Panc1 (cell line): ENCODE measurements around the gene NPAS3. TPM values are rescaled to one million over a fixed set of nuclear protein-coding genes. Genes with fewer than 3 reads are reported as not detected.

Experiments used
- ATAC-seq: fragments of 200-7000 bp; cut with Tn5 transposase; 2 replicates; pipeline ENCODE4 v1.9.1; 2020; ENCODE audit warnings: mild to moderate bottlenecking, moderate library complexity
- BruUV-seq: library from RNA; stranded (reverse); fragments of 400-500 nt; replicated peaks from 2 replicates; lab custom pipeline; 2021; lab: Mats Ljungman, UMichigan
- CTCF ChIA-PET: fragments of 300-600 bp; sonication (Branson Sonifier 250); formaldehyde crosslinking; loops from one replicate; lab custom pipeline; 2022; ENCODE audit warnings: antibody characterized with exemption; lab: Charles Lee
- POLR2A ChIA-PET: fragments of 300-600 bp; sonication (Branson Sonifier 250); formaldehyde crosslinking; loops from one replicate; lab custom pipeline; 2022; ENCODE audit warnings: antibody characterized with exemption; lab: Charles Lee
- DNase-seq: peaks from one replicate; pipeline ENCODE4 v3.0.0-alpha.2; 2010; ENCODE audit warnings: low read depth, low spot score
- H3K27ac ChIP-seq: 2 replicates; pipeline ENCODE4 v1.5.1; 2011; ENCODE audit warnings: mild to moderate bottlenecking, low read length, inconsistent platforms
- H3K27me3 ChIP-seq: fragments of 200-500 bp; sonication (Bioruptor generic); 2 replicates; pipeline ENCODE4 v1.6.0; 2014; ENCODE audit warnings: low read length, inconsistent platforms; ENCODE audit not compliant: control insufficient read depth, insufficient read depth
- H3K36me3 ChIP-seq: fragments of 200-500 bp; sonication (Bioruptor generic); 2 replicates; pipeline ENCODE4 v1.5.1; 2014; ENCODE audit warnings: inconsistent platforms, mild to moderate bottlenecking, low read length, moderate library complexity; ENCODE audit not compliant: control insufficient read depth, insufficient read depth
- H3K4me1 ChIP-seq: 2 replicates; pipeline ENCODE4 v1.5.1; 2011; ENCODE audit warnings: inconsistent platforms, mild to moderate bottlenecking, low read length, moderate library complexity; ENCODE audit not compliant: control insufficient read depth, insufficient read depth
- H3K4me3 ChIP-seq, 2 experiments: 2 replicates each; pipeline ENCODE4 v1.5.1; 2011 to 2012; ENCODE audit warnings: low read depth in 2 of 2, low read length in 2 of 2, mild to moderate bottlenecking in 2 of 2, inconsistent platforms in 1 of 2, moderate library complexity in 1 of 2
- H3K9me3 ChIP-seq: fragments of 200-500 bp; sonication (Bioruptor generic); 2 replicates; pipeline ENCODE4 v1.5.1; 2014; ENCODE audit warnings: low read depth, mild to moderate bottlenecking, inconsistent platforms, low read length, moderate library complexity; ENCODE audit not compliant: control insufficient read depth, insufficient read depth
- POLR2AphosphoS5 ChIP-seq: IDR thresholded peaks from 2 replicates; pipeline ENCODE4 v1.6.1; 2012; ENCODE audit warnings: mild to moderate bottlenecking, low read depth, low read length, moderate library complexity
- SIN3A ChIP-seq: IDR thresholded peaks from 2 replicates; pipeline ENCODE4 v1.6.1; 2012; ENCODE audit warnings: low read depth, mild to moderate bottlenecking, low read length, moderate library complexity, borderline replicate concordance; ENCODE audit not compliant: insufficient read depth
- TCF7L2 ChIP-seq: IDR thresholded peaks from 2 replicates; pipeline ENCODE4 v1.6.1; 2011; ENCODE audit warnings: mild to moderate bottlenecking, low read depth, low read length, inconsistent platforms
- in situ Hi-C: cut with HindIII; loops from 2 replicates; pipeline ENCODE4 v1.10.0; 2016; ENCODE audit warnings: low sequenced_read_pairs, low pct_unique_long_range_greater_than_20kb
- intact Hi-C: fragments of 100-400 bp; cut with micrococcal nuclease; formaldehyde crosslinking; loops from one replicate; pipeline ENCODE4 v1.10.0; 2022; ENCODE audit not compliant: unreplicated experiment
- total RNA-seq: library from RNA; stranded (reverse); gene quantifications from one replicate; pipeline ENCODE4 v1.2.1, GENCODE V29; 2021; ENCODE audit not compliant: unreplicated experiment
- TF ChIP-seq, protein P1 (sequence below), 2 experiments: IDR thresholded peaks; 2 replicates each; pipeline ENCODE4 v1.6.1; 2011 to 2012; ENCODE audit warnings: low read depth in 2 of 2, control low read depth in 1 of 2, low read length in 1 of 2, mild to moderate bottlenecking in 1 of 2, moderate library complexity in 1 of 2; ENCODE audit not compliant: insufficient read depth in 1 of 2
- TF ChIP-seq, protein P2 (sequence below): fragments of 450-650 bp; IDR thresholded peaks from 2 replicates; pipeline ENCODE4 v1.5.1; 2017; ENCODE audit warnings: mild to moderate bottlenecking

Gene NPAS3
- total RNA-seq, 1 experiment from 2014 or later: 0.23 TPM

DNA sequence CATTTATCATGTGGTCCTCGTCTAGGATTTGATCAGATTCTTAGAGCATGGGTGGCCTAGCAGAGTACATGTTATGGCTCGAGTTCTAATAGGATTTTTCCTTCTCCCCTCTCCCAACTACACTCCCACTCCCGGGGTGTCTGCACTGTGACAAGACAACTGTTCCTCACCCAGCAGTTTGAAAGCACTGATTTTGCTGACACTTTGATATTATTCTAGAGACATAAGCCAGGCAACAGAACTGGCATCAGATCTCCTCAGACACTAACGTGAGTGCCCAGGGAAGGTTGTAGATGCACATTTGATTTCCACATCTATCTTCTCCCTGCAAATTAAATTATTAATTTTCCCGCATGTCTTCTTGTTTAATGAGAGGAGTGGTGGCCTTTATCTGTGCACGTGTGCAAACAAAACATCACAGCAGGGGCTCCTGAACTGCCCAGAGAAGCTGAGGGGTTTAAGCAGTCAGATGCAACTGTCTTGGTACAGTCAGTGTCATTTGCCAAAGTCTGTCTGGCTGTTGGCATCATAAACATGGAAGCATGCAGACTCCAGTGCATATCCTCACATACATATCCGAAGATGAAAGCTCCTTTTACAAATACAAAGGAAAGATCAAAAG lies 491.8 kb downstream of the NPAS3 start:
- TF ChIP-seq, protein P1, sequence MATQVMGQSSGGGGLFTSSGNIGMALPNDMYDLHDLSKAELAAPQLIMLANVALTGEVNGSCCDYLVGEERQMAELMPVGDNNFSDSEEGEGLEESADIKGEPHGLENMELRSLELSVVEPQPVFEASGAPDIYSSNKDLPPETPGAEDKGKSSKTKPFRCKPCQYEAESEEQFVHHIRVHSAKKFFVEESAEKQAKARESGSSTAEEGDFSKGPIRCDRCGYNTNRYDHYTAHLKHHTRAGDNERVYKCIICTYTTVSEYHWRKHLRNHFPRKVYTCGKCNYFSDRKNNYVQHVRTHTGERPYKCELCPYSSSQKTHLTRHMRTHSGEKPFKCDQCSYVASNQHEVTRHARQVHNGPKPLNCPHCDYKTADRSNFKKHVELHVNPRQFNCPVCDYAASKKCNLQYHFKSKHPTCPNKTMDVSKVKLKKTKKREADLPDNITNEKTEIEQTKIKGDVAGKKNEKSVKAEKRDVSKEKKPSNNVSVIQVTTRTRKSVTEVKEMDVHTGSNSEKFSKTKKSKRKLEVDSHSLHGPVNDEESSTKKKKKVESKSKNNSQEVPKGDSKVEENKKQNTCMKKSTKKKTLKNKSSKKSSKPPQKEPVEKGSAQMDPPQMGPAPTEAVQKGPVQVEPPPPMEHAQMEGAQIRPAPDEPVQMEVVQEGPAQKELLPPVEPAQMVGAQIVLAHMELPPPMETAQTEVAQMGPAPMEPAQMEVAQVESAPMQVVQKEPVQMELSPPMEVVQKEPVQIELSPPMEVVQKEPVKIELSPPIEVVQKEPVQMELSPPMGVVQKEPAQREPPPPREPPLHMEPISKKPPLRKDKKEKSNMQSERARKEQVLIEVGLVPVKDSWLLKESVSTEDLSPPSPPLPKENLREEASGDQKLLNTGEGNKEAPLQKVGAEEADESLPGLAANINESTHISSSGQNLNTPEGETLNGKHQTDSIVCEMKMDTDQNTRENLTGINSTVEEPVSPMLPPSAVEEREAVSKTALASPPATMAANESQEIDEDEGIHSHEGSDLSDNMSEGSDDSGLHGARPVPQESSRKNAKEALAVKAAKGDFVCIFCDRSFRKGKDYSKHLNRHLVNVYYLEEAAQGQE (IDR thresholded peaks at IDR 0.05; ENCODE audit: insufficient read depth in 1 of 2, low read depth in 2 of 2, low read length in 1 of 2): no peak
- H3K9me3 ChIP-seq: no peaks in the 10 kb centered on the region
- ChIA-PET CTCF (no interaction called here), POLR2A (no interaction called here)
- no peaks in the 10 kb centered on the region for H3K4me1 ChIP-seq
- no peaks in the 10 kb centered on the region for H3K36me3 ChIP-seq
- no TSS peak for BruUV-seq
- H3K27me3 ChIP-seq: no peaks in the 10 kb centered on the region
- DNase-seq (no peak), ATAC-seq (no peak)
- in situ Hi-C loops: no loop called here
- H3K4me3 ChIP-seq: no peak overlapping the region
- H3K27ac ChIP-seq: no peak overlapping the region
- intact Hi-C loops: loop anchor here (5.0 kb wide), 1 partner anchor 853 kb away; no protein-coding TSS in a partner anchor

DNA sequence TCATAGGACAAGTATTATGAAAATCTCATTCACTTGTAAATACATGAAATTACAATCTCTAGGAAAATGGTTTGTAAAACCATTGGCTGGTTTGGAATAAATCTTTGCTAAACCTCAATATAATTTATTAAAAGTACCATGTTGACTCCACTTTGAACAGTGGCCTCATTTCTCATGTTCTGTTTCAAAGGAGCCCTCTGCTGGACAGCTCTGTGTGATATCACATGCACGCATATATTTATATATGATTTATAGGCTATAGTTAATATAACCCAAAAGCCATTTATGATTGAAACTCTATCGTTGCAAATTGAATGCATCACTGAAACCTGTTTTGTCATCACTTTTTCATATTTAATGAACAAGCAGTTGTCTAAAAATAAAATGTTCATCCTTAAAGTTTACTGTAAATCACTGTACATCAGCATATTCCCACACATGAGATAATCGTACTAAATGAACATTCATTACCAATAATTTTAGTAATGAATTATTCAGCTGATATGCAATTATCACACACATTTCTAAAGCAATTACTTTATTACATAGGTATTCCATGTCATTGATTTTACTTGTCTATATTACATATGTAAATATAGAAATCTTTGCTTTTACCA lies 493.8 kb downstream of the NPAS3 start:
- TF ChIP-seq SIN3A: no peak
- TF ChIP-seq, protein P2, sequence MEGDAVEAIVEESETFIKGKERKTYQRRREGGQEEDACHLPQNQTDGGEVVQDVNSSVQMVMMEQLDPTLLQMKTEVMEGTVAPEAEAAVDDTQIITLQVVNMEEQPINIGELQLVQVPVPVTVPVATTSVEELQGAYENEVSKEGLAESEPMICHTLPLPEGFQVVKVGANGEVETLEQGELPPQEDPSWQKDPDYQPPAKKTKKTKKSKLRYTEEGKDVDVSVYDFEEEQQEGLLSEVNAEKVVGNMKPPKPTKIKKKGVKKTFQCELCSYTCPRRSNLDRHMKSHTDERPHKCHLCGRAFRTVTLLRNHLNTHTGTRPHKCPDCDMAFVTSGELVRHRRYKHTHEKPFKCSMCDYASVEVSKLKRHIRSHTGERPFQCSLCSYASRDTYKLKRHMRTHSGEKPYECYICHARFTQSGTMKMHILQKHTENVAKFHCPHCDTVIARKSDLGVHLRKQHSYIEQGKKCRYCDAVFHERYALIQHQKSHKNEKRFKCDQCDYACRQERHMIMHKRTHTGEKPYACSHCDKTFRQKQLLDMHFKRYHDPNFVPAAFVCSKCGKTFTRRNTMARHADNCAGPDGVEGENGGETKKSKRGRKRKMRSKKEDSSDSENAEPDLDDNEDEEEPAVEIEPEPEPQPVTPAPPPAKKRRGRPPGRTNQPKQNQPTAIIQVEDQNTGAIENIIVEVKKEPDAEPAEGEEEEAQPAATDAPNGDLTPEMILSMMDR: peak; percentile 30; the same call in 1 of the 2 replicates
- no peak for TF ChIP-seq POLR2AphosphoS5
- TF ChIP-seq, protein P1 (IDR thresholded peaks at IDR 0.05; ENCODE audit: insufficient read depth in 1 of 2, low read depth in 2 of 2, low read length in 1 of 2): no peak
- no peak for TF ChIP-seq TCF7L2
- ChIA-PET POLR2A (no interaction called here), CTCF (no interaction called here)
- Histone ChIP-seq H3K9me3 (no peaks in the 10 kb centered on the region), H3K4me1 (no peaks in the 10 kb centered on the region), H3K27me3 (no peaks in the 10 kb centered on the region), H3K36me3 (no peaks in the 10 kb centered on the region), H3K27ac (no peak overlapping the region), H3K4me3 (no peak overlapping the region)
- DNase-seq: no peak
- in situ Hi-C loops: no loop called here
- no TSS peak for BruUV-seq
- no peak for ATAC-seq
- intact Hi-C loops: loop anchor here (5.0 kb wide), 1 partner anchor 855 kb away; no protein-coding TSS in a partner anchor
